ENCODE data around the gene PRUNE1. TPM values are rescaled to one million over a fixed set of nuclear protein-coding genes. Genes with fewer than 3 reads are reported as not detected.

Gene PRUNE1
- total RNA-seq, 1 donor from 2014 or later, result 12.2 TPM

GRCh38 chr1:151049458-151049857, 41.2 kb downstream of the PRUNE1 start:
- ATAC-seq (no peak), DNase-seq (ENCODE audit: low spot score) (no peak)

- ATAC-seq, result no peak
- no peak for DNase-seq (ENCODE audit: low spot score)
These were observed 41.9 kb downstream of the PRUNE1 start for GRCh38 chr1:151050051-151050688.

- DNase-seq (ENCODE audit: low spot score) (no peak), ATAC-seq (no peak)
These were observed 43.2 kb downstream of the PRUNE1 start for GRCh38 chr1:151051356-151052009.

GRCh38 chr1:151054971-151055547, 46.8 kb downstream of the PRUNE1 start:
- DNase-seq (ENCODE audit: low spot score) (no peak), ATAC-seq (no peak)

- ATAC-seq, result no peak
These were observed 47.3 kb downstream of the PRUNE1 start for GRCh38 chr1:151055581-151055980.

GRCh38 chr1:151056149-151056548, 47.9 kb downstream of the PRUNE1 start:
- DNase-seq (ENCODE audit: low spot score) (no peak), ATAC-seq (no peak)

More at GRCh38 chr1:151055581-151055980, 47.3 kb downstream of the PRUNE1 start:
- no peak for DNase-seq (ENCODE audit: low spot score)

- ATAC-seq (peak; percentile 1), DNase-seq (ENCODE audit: low spot score) (no peak)
These were observed 50.4 kb downstream of the PRUNE1 start for GRCh38 chr1:151058692-151059091.

- ATAC-seq, result peak; percentile 92
- DNase-seq (ENCODE audit: low spot score), result peak; percentile 83
These were observed 51.1 kb downstream of the PRUNE1 start, which contains the start of gene CDC42SE1 for GRCh38 chr1:151059109-151060006. TSS of gene CDC42SE1 (minus strand) at chr1:151059622. CDS start at chr1:151055730, 3,892 bp downstream.

- ATAC-seq, result peak; percentile 39
- DNase-seq (ENCODE audit: low spot score), result no peak
These were observed 51.9 kb downstream of the PRUNE1 start, which contains the start of gene MLLT11 for GRCh38 chr1:151060007-151060656. TSS of gene MLLT11 (plus strand) at chr1:151060397. CDS start at chr1:151067225, 6,828 bp downstream.

- ATAC-seq (no peak), DNase-seq (ENCODE audit: low spot score) (no peak)
These were observed 52.6 kb downstream of the PRUNE1 start for GRCh38 chr1:151060657-151061421.

GRCh38 chr1:151061704-151062103, 53.5 kb downstream of the PRUNE1 start:
- ATAC-seq (no peak), DNase-seq (ENCODE audit: low spot score) (no peak)

GRCh38 chr1:151062741-151063371, 54.6 kb downstream of the PRUNE1 start:
- ATAC-seq (no peak), DNase-seq (ENCODE audit: low spot score) (no peak)

- DNase-seq (ENCODE audit: low spot score), result no peak
- ATAC-seq, result peak; percentile 66
These were observed 56.9 kb downstream of the PRUNE1 start for GRCh38 chr1:151065089-151065645.

GRCh38 chr1:151067185-151067584, 58.9 kb downstream of the PRUNE1 start:
- ATAC-seq (no peak), DNase-seq (ENCODE audit: low spot score) (no peak)

- ATAC-seq (no peak), DNase-seq (ENCODE audit: low spot score) (no peak)
These were observed 60.8 kb downstream of the PRUNE1 start for GRCh38 chr1:151069103-151069486.

GRCh38 chr1:151070474-151071276, 62.4 kb downstream of the PRUNE1 start, which contains the start of gene GABPB2:
TSS of gene GABPB2 (plus strand) at chr1:151070761. CDS start at chr1:151088190, 17,429 bp downstream.
- peak; percentile 91 for DNase-seq (ENCODE audit: low spot score)
- ATAC-seq, result peak; percentile 92

GRCh38 chr1:151072224-151072623, 64.0 kb downstream of the PRUNE1 start:
- DNase-seq (ENCODE audit: low spot score) (no peak), ATAC-seq (no peak)
